SH-SY5Y (cell line): ENCODE results near the gene CCDC136.

Source experiments
- GATA2 ChIP-seq: IDR thresholded peaks from 2 replicates; pipeline ENCODE4 v1.6.1; 2011; ENCODE audit warnings: mild to moderate bottlenecking, low read depth, low read length
- GATA3 ChIP-seq: IDR thresholded peaks from 2 replicates; pipeline ENCODE4 v1.6.1; 2011; ENCODE audit warnings: low read depth, mild to moderate bottlenecking, low read length, moderate library complexity

DNA sequence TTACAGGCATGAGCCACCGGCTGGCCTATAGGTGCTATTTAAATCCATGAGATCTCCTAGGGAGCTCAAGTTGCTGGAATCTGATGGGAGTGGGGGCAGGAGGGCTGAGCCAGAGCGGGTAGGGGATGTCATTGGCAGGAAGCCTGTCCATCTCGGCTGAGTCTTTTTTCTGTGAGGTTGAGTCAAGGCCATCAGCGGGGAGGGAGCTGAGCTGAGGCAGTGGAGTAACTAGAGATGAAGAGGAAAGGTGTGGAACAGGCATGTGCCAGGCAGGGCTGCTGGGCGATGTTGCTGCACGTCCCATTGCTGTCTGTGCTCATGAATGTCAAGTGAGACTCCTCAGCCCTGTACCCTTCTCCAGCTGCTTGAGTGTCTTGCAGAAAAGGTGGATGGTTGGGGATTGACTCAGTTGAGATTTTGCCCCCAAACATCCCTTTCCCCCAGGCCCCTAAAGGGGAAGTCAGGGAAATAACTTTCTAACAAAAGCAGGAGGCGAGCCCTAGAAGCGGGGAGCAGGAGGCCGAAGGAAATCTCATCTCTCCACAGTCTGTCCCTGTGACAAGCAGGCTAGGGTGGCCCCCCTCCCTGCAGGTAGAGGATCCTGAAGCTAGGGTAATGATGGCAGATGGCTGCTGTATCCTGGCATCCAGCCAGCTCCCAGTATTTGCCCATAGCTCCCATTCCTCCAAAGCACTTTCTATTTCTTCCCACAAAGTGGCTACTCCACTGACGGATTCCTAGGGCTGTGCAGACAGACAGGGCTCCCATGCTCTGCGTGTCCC lies 76.3 kb downstream of the CCDC136 start:
- TF ChIP-seq GATA2 (no peak), GATA3 (no peak)
